Keratinocyte (primary cell): ENCODE data around the gene LDLRAD4. TPM values are rescaled to one million over a fixed set of nuclear protein-coding genes. Genes with fewer than 3 reads are reported as not detected.

Experiments used
- DNase-seq: peaks from one replicate; pipeline ENCODE4 v3.0.0-alpha.2; 2011; ENCODE audit warnings: low read depth, missing footprints, low spot score
- FAIRE-seq: peaks from 2 replicates; lab custom pipeline; 2011; peaks lifted over from hg19 to GRCh38; lab: Jason Lieb, UNC
- H2AFZ ChIP-seq: 2 replicates; pipeline ENCODE4 v1.6.0; 2012; ENCODE audit warnings: low read length, control low read depth, inconsistent platforms; ENCODE audit not compliant: control insufficient read depth
- H3K27ac ChIP-seq: 2 replicates; pipeline ENCODE4 v1.5.1; 2011; ENCODE audit warnings: low read length; ENCODE audit not compliant: control insufficient read depth, insufficient read depth
- H3K27me3 ChIP-seq: 3 replicates; pipeline ENCODE4 v1.6.0; 2011; ENCODE audit warnings: low read length; ENCODE audit not compliant: control insufficient read depth, insufficient read depth; ENCODE audit errors: extremely low read depth
- H3K36me3 ChIP-seq, 2 experiments: 2 replicates in 1 of 2; 3 replicates in 1 of 2; pipeline ENCODE4 v1.5.1; 2011; ENCODE audit warnings: low read length in 2 of 2, mild to moderate bottlenecking in 1 of 2; ENCODE audit not compliant: control insufficient read depth in 2 of 2, insufficient read depth in 2 of 2; ENCODE audit errors: extremely low read depth in 1 of 2
- H3K4me1 ChIP-seq: 3 replicates; pipeline ENCODE4 v1.5.1; 2011; ENCODE audit warnings: low read length; ENCODE audit not compliant: control insufficient read depth, insufficient read depth; ENCODE audit errors: extremely low read depth
- H3K4me2 ChIP-seq: 3 replicates; pipeline ENCODE4 v1.6.0; 2011; ENCODE audit warnings: low read depth, low read length; ENCODE audit not compliant: control insufficient read depth, insufficient read depth; ENCODE audit errors: extremely low read depth
- H3K4me3 ChIP-seq, 3 experiments: fragments of 200-600 bp in 1 of 3; sonication (generic) in 1 of 3; 2 replicates in 2 of 3; 3 replicates in 1 of 3; pipeline ENCODE4 v1.5.1; 2011 to 2016; ENCODE audit warnings: low read length in 3 of 3, mild to moderate bottlenecking in 3 of 3, control low read depth in 2 of 3, inconsistent platforms in 1 of 3, low read depth in 1 of 3, mixed read lengths in 1 of 3, mixed run types in 1 of 3, moderate library complexity in 1 of 3; ENCODE audit not compliant: control insufficient read depth in 2 of 3, insufficient read depth in 2 of 3; ENCODE audit errors: extremely low read depth in 1 of 3
- H3K79me2 ChIP-seq: 2 replicates; pipeline ENCODE4 v1.6.0; 2012; ENCODE audit warnings: low read length; ENCODE audit not compliant: control insufficient read depth, insufficient read depth
- H3K9ac ChIP-seq: 3 replicates; pipeline ENCODE4 v1.6.0; 2011; ENCODE audit warnings: low read length; ENCODE audit not compliant: control insufficient read depth, insufficient read depth; ENCODE audit errors: extremely low read depth
- H3K9me1 ChIP-seq: 3 replicates; pipeline ENCODE4 v1.6.0; 2011; ENCODE audit warnings: low read length; ENCODE audit not compliant: control insufficient read depth, insufficient read depth; ENCODE audit errors: extremely low read depth
- H3K9me3 ChIP-seq: 2 replicates; pipeline ENCODE4 v1.5.1; 2012; ENCODE audit warnings: low read depth, low read length; ENCODE audit not compliant: control insufficient read depth
- H4K20me1 ChIP-seq: 3 replicates; pipeline ENCODE4 v1.6.0; 2011; ENCODE audit warnings: low read length; ENCODE audit not compliant: control insufficient read depth, insufficient read depth; ENCODE audit errors: extremely low read depth
- CTCF ChIP-seq, 3 experiments: IDR thresholded peaks in 1 of 3; conservative IDR thresholded peaks in 1 of 3; optimal IDR thresholded peaks in 1 of 3; 2 replicates in 2 of 3; 3 replicates in 1 of 3; pipeline versions ENCODE3 to v1.5.1; 2011; ENCODE audit warnings: low read length in 3 of 3, mild to moderate bottlenecking in 3 of 3, moderate library complexity in 2 of 3, control low read depth in 1 of 3, inconsistent platforms in 1 of 3; ENCODE audit not compliant: insufficient read depth in 2 of 3; ENCODE audit errors: extremely low read depth in 1 of 3
- EZH2 ChIP-seq: IDR thresholded peaks from one replicate; pipeline ENCODE4 v1.6.1; 2012; ENCODE audit warnings: inconsistent platforms, mild to moderate bottlenecking, low read length, moderate library complexity
- dilution Hi-C: fragments of 300-500 bp; cut with MboI; formaldehyde crosslinking; loops from one replicate; pipeline ENCODE4 v1.7.0; 2020; ENCODE audit warnings: low sequenced_read_pairs; ENCODE audit not compliant: extremely low pct_ligation_motif_present
- polyA plus RNA-seq, 5 experiments: library from polyadenylated mRNA; depleted of rRNA in 3 of 5; stranded (reverse) in 3 of 5; stranded (forward) in 1 of 5; unstranded in 1 of 5; fragments of >200 nt; gene quantifications; 1 replicate in 1 of 5; 2 replicates in 3 of 5; 3 replicates in 1 of 5; pipeline versions ENCODE4 v1.2.1 to v1.2.3, GENCODE V29; 2011 to 2012; ENCODE audit warnings: missing spikeins in 2 of 5, low read depth in 1 of 5, low replicate concordance in 1 of 5

LDLRAD4 gene
- polyA plus RNA-seq, 1 donor (not counting 4 experiments of a cell fraction or from before 2014, with no cell fraction given), result not detected

GRCh38 chr18:13449651-13450050 is 231.1 kb downstream of the LDLRAD4 start:
- DNase-seq, result no peak
- Histone ChIP-seq H2AFZ (no peak overlapping the region), H3K4me3 (no peak overlapping the region), H3K9me3 (no peaks in the 10 kb centered on the region), H3K36me3 (no peaks in the 10 kb centered on the region), H4K20me1 (no peaks in the 10 kb centered on the region), H3K9me1 (no peaks in the 10 kb centered on the region), H3K4me1 (no peaks in the 10 kb centered on the region), H3K9ac (no peak overlapping the region), H3K4me2 (no peak overlapping the region), H3K27me3 (no peaks in the 10 kb centered on the region), H3K79me2 (no peaks in the 10 kb centered on the region), H3K27ac (no peak overlapping the region)
- dilution Hi-C loops, result no loop called here
- FAIRE-seq, result no peak
- no peak for TF ChIP-seq CTCF (optimal IDR thresholded peaks at IDR 0.05 in 1 of 3, IDR thresholded peaks at IDR 0.05 in 1 of 3, conservative IDR thresholded peaks at IDR 0.05 in 1 of 3; ENCODE audit: extremely low read depth in 1 of 3, insufficient read depth in 2 of 3, low read length in 3 of 3)
- TF ChIP-seq EZH2, result no peak

- Histone ChIP-seq H3K9me1 (no peaks in the 10 kb centered on the region), H3K4me2 (no peak overlapping the region), H2AFZ (no peak overlapping the region), H3K4me1 (no peaks in the 10 kb centered on the region), H3K27me3 (no peaks in the 10 kb centered on the region), H3K9me3 (no peaks in the 10 kb centered on the region), H3K79me2 (no peaks in the 10 kb centered on the region), H3K27ac (no peak overlapping the region), H3K9ac (no peak overlapping the region), H3K36me3 (no peaks in the 10 kb centered on the region), H3K4me3 (no peak overlapping the region), H4K20me1 (no peaks in the 10 kb centered on the region)
- no peak for DNase-seq
- no peak for FAIRE-seq
- TF ChIP-seq EZH2, result no peak
- no peak for TF ChIP-seq CTCF (optimal IDR thresholded peaks at IDR 0.05 in 1 of 3, IDR thresholded peaks at IDR 0.05 in 1 of 3, conservative IDR thresholded peaks at IDR 0.05 in 1 of 3; ENCODE audit: extremely low read depth in 1 of 3, insufficient read depth in 2 of 3, low read length in 3 of 3)
- dilution Hi-C loops, result no loop called here
Observed at GRCh38 chr18:13450289-13451212, 232.0 kb downstream of the LDLRAD4 start.
